Hypothalamus (tissue), 51 donors: ENCODE measurements around the gene KRAS.
A peak's percentile ranks its signal among the peaks of the same experiment; 100 is the strongest.

ENCODE experiments used
- DNase-seq, 51 donors: peaks; one replicate each; lab custom pipeline; 2025; lab: John Stamatoyannopoulos, UW

Gene KRAS

DNA sequence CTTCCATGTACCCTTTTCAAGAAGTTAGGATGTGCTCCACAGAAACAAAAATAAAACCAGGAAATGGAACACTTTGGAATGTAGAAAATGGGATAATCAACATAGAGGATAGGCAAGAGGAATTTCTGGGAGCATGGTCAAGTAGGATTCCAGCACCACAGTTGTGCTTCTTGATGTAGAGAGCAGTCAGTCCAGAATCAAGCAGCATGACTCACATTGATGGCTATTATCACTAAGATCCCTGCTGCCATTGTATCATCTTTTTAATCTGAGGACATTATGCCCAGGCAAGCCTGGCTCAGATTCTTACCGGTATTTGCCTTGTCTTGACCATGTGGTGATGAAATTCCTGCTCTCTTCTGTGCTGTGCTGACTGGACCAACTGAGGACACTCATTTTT lies 50.0 kb downstream of the KRAS start:
- DNase-seq = no peak

- no peak for DNase-seq
Measured at GRCh38 chr12:25197608-25198007, 53.1 kb downstream of the KRAS start.

GRCh38 chr12:25195056-25195971 lies 55.4 kb downstream of the KRAS start, which contains the start of the genes DNAI7 and ETFRF1:
Gene DNAI7 (minus strand): TSS chr12:25195160. CDS start chr12:25195078, 82 bp downstream.
Gene ETFRF1 (plus strand): TSS chr12:25195237. CDS start chr12:25203957, 8,720 bp downstream.
- peak; percentile 34 to 95 (median 88) for DNase-seq

GRCh38 chr12:25194722-25195055 lies 56.0 kb downstream of the KRAS start:
- peak in 1 of 51 donors; percentile 60 for DNase-seq

- DNase-seq = no peak
Measured at GRCh38 chr12:25194214-25194613, 56.5 kb downstream of the KRAS start.

DNA sequence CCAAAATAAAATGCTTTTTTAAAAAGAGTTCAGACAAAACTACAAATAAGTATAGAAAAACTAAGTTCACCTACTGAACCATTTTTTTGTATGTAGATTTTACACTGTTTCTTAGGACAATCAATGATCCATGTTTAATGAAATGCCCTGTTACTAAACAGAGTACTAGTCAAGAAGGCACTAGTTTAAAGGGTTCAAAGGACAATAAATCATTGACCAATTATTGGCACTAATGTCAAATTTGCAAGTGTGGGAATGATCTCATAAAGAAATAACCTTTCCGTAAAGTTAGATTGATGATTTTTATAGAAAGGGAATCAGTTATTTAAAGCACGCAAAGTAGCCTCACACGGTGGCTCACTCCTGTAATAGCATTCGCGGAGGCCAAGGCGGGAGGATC lies 59.9 kb downstream of the KRAS start:
- DNase-seq = no peak

DNA sequence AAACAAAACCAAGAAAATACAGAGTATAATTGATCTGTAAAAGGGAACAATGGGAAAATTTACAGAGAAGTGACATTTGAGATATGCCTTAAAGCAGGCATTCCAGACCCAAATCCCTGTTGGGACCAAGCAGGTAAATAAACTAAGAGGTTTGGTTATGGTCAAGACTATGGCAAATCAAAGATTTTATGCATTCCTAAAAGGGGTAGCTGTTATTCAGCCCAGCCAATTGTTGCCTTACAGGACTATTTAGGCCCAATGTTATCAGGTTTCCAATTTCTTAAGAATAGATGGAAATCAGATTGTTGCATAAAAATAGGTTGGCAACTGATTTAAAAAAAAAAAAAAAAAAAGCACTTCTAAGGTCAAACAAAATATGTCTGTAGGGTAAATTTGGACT lies 61.1 kb downstream of the KRAS start:
- no peak for DNase-seq

GRCh38 chr12:25187781-25188180 lies 62.9 kb downstream of the KRAS start:
- no peak for DNase-seq

GRCh38 chr12:25186788-25187402 lies 63.8 kb downstream of the KRAS start:
- DNase-seq = no peak

DNA sequence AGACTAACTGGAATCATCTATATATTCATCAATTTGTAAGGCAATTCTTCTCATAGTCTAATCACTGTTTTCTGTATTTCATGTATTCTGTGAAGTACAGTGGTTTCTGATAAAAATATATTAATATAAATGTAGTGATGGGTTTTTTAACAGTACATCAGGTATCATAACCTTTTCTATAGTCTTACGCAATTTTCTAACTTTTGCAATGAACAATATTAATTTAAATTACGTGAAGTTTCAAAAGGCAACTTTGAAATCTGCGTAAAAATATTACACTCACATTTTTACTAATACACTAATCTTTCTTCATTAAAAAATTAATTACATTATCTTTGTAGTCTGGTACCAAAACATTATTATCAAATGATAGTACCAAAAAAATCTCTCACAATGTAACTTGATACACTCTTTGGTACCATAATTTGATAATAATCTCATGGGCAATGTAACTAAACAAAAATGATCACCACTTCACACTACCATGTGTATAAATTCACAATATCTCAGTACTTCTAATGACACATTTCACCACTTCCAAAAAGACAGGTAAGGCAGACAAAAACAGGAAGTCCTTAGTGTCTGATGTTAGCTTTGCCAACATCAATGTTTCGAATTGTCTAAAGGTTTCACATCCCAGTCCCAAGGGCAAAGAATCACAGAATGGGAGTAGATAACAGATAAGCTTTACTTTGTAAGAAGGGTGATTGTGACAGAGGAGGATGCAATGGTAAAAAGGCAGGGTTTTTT lies 64.5 kb downstream of the KRAS start:
- DNase-seq = no peak

GRCh38 chr12:25184132-25184531 lies 66.6 kb downstream of the KRAS start:
- no peak for DNase-seq

DNA sequence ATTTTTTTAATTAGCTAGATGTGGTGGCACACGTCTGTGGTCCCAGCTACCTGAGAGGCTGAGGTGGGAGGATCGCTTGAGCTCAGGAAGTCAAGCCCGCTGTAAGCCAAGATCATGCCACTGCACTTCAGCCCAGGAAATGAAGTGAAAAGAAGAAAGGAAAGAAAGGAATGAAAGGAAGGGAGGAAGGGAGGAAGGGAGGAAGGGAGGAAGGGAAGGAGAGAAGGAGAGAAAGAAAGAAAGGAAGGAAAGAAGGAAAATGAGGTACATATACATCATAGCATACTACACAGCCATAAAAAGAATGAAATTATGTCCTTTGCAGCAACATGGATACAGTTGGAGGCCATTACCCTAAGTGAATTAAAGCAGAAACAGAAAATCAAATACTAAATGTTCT lies 68.0 kb downstream of the KRAS start:
- DNase-seq = no peak

GRCh38 chr12:25162866-25163265 lies 87.9 kb downstream of the KRAS start:
- DNase-seq = no peak

DNA sequence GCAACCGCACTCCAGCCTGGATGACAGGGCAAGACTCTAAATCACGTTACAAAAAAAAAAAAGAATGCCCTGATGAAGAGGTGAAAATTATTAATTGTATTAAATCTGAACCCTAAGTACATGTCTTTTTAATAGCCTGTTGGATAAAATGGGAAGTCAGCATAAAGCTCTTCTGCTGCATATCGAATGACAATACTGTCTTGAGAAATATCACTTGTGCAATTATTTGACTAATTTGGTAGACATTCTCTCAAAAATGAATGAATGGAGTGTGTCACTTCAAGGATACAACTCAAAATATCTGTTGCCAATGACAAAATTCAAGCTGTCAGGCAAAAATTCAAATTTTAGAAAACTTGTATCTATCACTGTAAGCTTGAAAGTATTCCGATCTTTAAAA lies 94.7 kb downstream of the KRAS start:
- DNase-seq = no peak

- DNase-seq = no peak
Measured at GRCh38 chr12:25155022-25155576, 95.6 kb downstream of the KRAS start.
